Endodermal cell (in vitro differentiated cells): ENCODE measurements around the gene GRIA4. TPM values are rescaled to one million over a fixed set of nuclear protein-coding genes. Genes with fewer than 3 reads are reported as not detected.

Experiments
- DNase-seq: peaks from one replicate; pipeline ENCODE4 v3.0.0-alpha.2; 2017
- H3K27ac ChIP-seq: 2 replicates; pipeline ENCODE4 v1.5.1; 2013; ENCODE audit warnings: mild to moderate bottlenecking, low read depth, low read length, moderate library complexity
- H3K27me3 ChIP-seq: 2 replicates; pipeline ENCODE4 v1.6.1; 2013; ENCODE audit warnings: mild to moderate bottlenecking, low read length, moderate library complexity; ENCODE audit not compliant: insufficient read depth, control insufficient read depth, poor library complexity, severe bottlenecking
- H3K36me3 ChIP-seq: 2 replicates; pipeline ENCODE4 v1.7.0; 2013; ENCODE audit warnings: mild to moderate bottlenecking, low read length, moderate library complexity; ENCODE audit not compliant: control insufficient read depth, insufficient read depth
- H3K4me1 ChIP-seq: one replicate; pipeline ENCODE4 v1.7.0; 2013; ENCODE audit warnings: low read length; ENCODE audit not compliant: control insufficient read depth, insufficient read depth
- H3K4me3 ChIP-seq: 2 replicates; pipeline ENCODE4 v1.5.1; 2013; ENCODE audit warnings: mild to moderate bottlenecking, low read length, moderate library complexity
- H3K9ac ChIP-seq: 2 replicates; pipeline ENCODE4 v1.6.1; 2013; ENCODE audit warnings: mild to moderate bottlenecking, low read length, moderate library complexity; ENCODE audit not compliant: poor library complexity, severe bottlenecking; ENCODE audit errors: extremely low read depth
- H3K9me3 ChIP-seq: 2 replicates; pipeline ENCODE4 v1.6.1; 2013; ENCODE audit warnings: mild to moderate bottlenecking, low read length, moderate library complexity; ENCODE audit not compliant: control insufficient read depth
- H3K27ac Mint-ChIP-seq: 2 replicates; pipeline ENCODE4 v1.8.0; 2020; ENCODE audit warnings: mixed read lengths
- H3K27me3 Mint-ChIP-seq: 2 replicates; pipeline ENCODE4 v1.8.0; 2021; ENCODE audit warnings: mild to moderate bottlenecking, mixed read lengths; ENCODE audit not compliant: insufficient read depth
- H3K36me3 Mint-ChIP-seq: 2 replicates; pipeline ENCODE4 v1.8.0; 2020; ENCODE audit warnings: low read depth, mixed read lengths
- H3K4me1 Mint-ChIP-seq: 2 replicates; pipeline ENCODE4 v1.8.0; 2020; ENCODE audit warnings: mixed read lengths
- H3K4me3 Mint-ChIP-seq: 2 replicates; pipeline ENCODE4 v1.8.0; 2020; ENCODE audit warnings: mild to moderate bottlenecking, moderate library complexity, mixed read lengths
- H3K9me3 Mint-ChIP-seq: 2 replicates; pipeline ENCODE4 v1.8.0; 2020; ENCODE audit warnings: mild to moderate bottlenecking, mixed read lengths
- CTCF ChIP-seq: fragments of 200-600 bp; sonication (generic); conservative IDR thresholded peaks from 2 replicates; pipeline ENCODE4 v1.5.0; 2021; ENCODE audit warnings: antibody characterized with exemption, mild to moderate bottlenecking
- WGBS, 2 experiments: methylation state at CpG; one replicate each; pipeline versions ENCODE4 v1.1.5 to v1.1.7; 2013; ENCODE audit warnings: missing lambda C conversion rate in 2 of 2, mixed read lengths in 1 of 2; ENCODE audit not compliant: insufficient coverage in 1 of 2, insufficient read length in 1 of 2; 5-methylcytosine and 5-hydroxymethylcytosine counted together
- total RNA-seq, 2 donors: library from RNA; stranded (reverse); fragmentation: NEBNext Ultra II Directional in 1 of 2; extraction: Animal tissue kit (Norgen Biotek cat#: 25700) in 1 of 2; gene quantifications; 2 replicates in 1 of 2; 3 replicates in 1 of 2; pipeline ENCODE4 v1.2.1, GENCODE V29; 2021

Gene GRIA4
- total RNA-seq, 2 donors from 2014 or later = 0.18 to 0.37 TPM

GRCh38 chr11:105834461-105834860 lies 224.6 kb downstream of the GRIA4 start:
- Histone ChIP-seq H3K4me3 (no peak overlapping the region), H3K4me1 (peaks cover 5% of the 10 kb centered on the region), H3K36me3 (no peaks in the 10 kb centered on the region), H3K27ac (no peak overlapping the region), H3K9ac (no peak overlapping the region), H3K27me3 (no peaks in the 10 kb centered on the region), H3K9me3 (no peaks in the 10 kb centered on the region)
- Mint-ChIP-seq H3K4me1 (peaks cover 17% of the 10 kb centered on the region), H3K27me3 (peaks cover 15% of the 10 kb centered on the region), H3K4me3 (no peak overlapping the region), H3K36me3 (no peaks in the 10 kb centered on the region), H3K27ac (no peak overlapping the region), H3K9me3 (no peaks in the 10 kb centered on the region)
- WGBS, 2 experiments = 100% methylated on average over 1 of the region's 1 CpG; no CpG with 5 or more reads in 1 of the 2 experiments
- DNase-seq = no peak
- TF ChIP-seq CTCF = no peak

GRCh38 chr11:105838668-105839384 lies 229.0 kb downstream of the GRIA4 start:
- WGBS, 2 experiments = 80 to 100% methylated on average over 2 to 4 of the region's 4 CpGs
- Histone ChIP-seq H3K9ac (no peak overlapping the region), H3K4me1 (no peaks in the 10 kb centered on the region), H3K27me3 (peaks cover 17% of the 10 kb centered on the region), H3K27ac (no peak overlapping the region), H3K36me3 (no peaks in the 10 kb centered on the region), H3K9me3 (no peaks in the 10 kb centered on the region), H3K4me3 (no peak overlapping the region)
- no peak overlapping the region for H3K27ac Mint-ChIP-seq
- no peak overlapping the region for H3K4me3 Mint-ChIP-seq
- no peak for DNase-seq
- no peaks in the 10 kb centered on the region for H3K9me3 Mint-ChIP-seq
- H3K4me1 Mint-ChIP-seq = no peaks in the 10 kb centered on the region
- no peaks in the 10 kb centered on the region for H3K36me3 Mint-ChIP-seq
- H3K27me3 Mint-ChIP-seq = peaks cover 25% of the 10 kb centered on the region
- TF ChIP-seq CTCF = no peak

GRCh38 chr11:105840391-105840790 lies 230.5 kb downstream of the GRIA4 start:
- Histone ChIP-seq H3K4me1 (no peaks in the 10 kb centered on the region), H3K4me3 (no peak overlapping the region), H3K36me3 (no peaks in the 10 kb centered on the region), H3K27ac (no peak overlapping the region), H3K9ac (no peak overlapping the region), H3K27me3 (peaks cover 17% of the 10 kb centered on the region), H3K9me3 (no peaks in the 10 kb centered on the region)
- H3K27ac Mint-ChIP-seq = no peak overlapping the region
- no peaks in the 10 kb centered on the region for H3K4me1 Mint-ChIP-seq
- peaks cover 34% of the 10 kb centered on the region for H3K27me3 Mint-ChIP-seq
- no peaks in the 10 kb centered on the region for H3K36me3 Mint-ChIP-seq
- H3K9me3 Mint-ChIP-seq = no peaks in the 10 kb centered on the region
- TF ChIP-seq CTCF = no peak
- no peak for DNase-seq
- H3K4me3 Mint-ChIP-seq = no peak overlapping the region
- WGBS, 2 experiments = 95 to 100% methylated on average over 2 to 4 of the region's 4 CpGs
